SHP77 treated with DMSO at 0.1 percent for 48 hours (cell line): Measurements from ENCODE around the gene MS4A6A.

Experiments
- DNase-seq: peaks from one replicate; lab custom pipeline; 2025; lab: John Stamatoyannopoulos, UW

Gene MS4A6A

GRCh38 chr11:60128376-60128775, 54.5 kb downstream of the MS4A6A start:
- DNase-seq, result no peak

- no peak for DNase-seq
Observed at GRCh38 chr11:60127311-60127811, 55.5 kb downstream of the MS4A6A start.

GRCh38 chr11:60125956-60126585, 56.8 kb downstream of the MS4A6A start:
- no peak for DNase-seq

DNA sequence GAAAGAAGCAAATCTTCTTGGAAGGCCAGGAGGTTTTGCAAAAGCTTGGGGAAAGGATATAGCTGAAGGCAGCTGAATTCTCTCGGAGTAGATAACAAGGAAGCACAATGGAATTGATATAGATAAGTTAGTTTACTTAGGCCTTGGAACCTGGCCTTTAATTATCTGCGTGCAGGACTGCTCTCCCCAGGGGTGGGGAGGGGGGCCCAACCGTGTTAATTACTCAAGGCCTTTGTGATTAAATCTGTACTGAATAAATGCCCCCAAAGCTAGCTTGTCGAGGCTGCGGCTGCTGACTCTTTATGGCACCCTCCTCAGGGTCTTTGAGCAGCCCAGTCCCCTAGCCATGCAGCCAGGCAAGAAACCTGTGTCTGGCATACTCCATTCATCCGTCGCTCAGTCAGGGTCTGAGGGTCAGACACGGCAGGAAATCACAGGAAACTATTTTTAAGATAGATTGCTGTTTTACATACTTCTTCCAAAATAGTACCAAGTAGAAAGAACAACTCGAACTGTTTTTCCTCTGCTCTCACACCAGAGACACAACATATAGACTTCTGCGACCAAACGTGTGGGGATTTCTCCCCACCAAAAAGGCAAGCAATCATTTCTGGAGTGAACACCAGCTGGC, 58.0 kb downstream of the MS4A6A start:
- no peak for DNase-seq
